ENCODE results near the gene ARNT2.

DNA sequence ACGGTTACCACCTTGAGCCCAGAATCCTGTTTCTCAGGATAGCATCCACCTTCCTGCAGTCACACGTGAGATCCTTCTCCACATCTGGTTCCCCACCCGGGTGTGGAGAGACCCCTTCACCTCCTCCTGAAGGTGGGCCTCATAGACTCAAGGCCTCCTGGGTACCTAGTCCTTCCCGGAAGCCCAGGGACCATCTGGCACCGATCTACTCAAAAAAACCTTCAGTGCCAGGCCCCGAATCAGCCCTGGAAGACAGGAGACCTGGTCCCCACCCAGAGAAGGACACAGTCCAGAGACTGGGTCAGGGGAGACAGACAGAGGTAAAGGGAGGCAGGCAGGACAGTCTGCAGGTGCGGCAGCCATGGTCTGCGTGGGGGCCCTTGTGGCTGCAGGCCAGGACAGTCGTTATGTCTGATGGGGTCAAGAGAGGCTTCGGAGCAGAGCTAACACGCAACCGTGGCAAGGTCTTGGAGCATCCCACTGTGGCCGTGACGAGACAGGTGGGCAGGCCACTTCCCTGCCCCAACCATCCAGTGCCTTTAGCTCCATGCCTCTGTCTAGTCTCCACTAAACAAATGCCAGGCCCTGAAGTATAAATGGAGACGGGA lies 178.7 kb downstream of the ARNT2 start:
- TF ChIP-seq POLR2AphosphoS5 (IDR thresholded peaks at IDR 0.05; ENCODE audit: low read depth, low read length) (no peak), POLR2A (IDR thresholded peaks at IDR 0.05; ENCODE audit: low read depth, low read length) (no peak), TAF1 (IDR thresholded peaks at IDR 0.05; ENCODE audit: low read depth, low read length) (no peak), POU2F2 (IDR thresholded peaks at IDR 0.05; ENCODE audit: low read depth, low read length) (no peak)
